ENCODE measurements around the gene SLC2A5.
"Not testable (repeated sequence)": the region's sequence is repeated elsewhere in the genome, so short reads cannot be mapped to it uniquely, and the experiment has no call there.

The SLC2A5 gene

DNA sequence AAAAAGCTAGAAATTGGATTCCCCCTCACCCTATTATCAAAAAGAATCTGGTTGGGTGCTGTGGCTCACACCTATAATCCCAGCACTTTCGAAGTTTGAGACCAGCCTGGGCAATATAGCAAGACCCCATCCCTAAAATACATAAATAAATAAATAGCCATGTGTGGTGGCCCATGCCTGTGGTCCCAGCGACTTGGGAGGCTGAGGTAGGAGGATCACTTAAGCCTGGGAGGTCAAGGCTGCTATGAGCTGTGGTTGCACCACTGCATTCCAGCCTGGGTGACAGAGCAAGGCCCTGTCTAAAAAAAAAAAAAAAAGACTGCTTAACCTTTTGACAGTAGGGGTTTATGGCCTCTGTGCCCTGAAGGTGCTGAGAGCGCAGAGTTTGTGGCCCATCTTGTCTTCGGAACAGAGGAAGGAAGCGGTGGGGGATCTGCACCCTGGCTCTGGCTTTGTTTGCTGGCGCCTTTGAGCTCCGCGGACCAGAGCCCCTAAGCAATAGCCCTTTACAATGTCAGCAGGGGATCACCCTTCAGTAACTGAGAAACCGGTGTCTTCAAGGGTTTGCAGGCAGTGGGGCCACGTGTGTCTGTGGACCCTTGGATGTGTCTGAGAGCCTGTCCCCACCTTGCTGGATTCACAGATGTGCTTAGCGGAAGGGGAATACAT is 65.3 kb downstream of the SLC2A5 start:
- Mint-ChIP-seq H3K27me3 (no peaks in the 10 kb centered on the region), H3K9me3 (no peaks in the 10 kb centered on the region), H3K4me1 (peaks cover 11% of the 10 kb centered on the region), H3K27ac (peak overlapping the region; percentile 39), H3K4me3 (peak overlapping the region; percentile 53), H3K36me3 (ENCODE audit: low read depth) (no peaks in the 10 kb centered on the region)
- ATAC-seq (no peak), DNase-seq (no peak)

GRCh38 chr1:9002215-9002560 is 67.2 kb downstream of the SLC2A5 start:
- not testable (repeated sequence) for ATAC-seq; H3K9me3 Mint-ChIP-seq; H3K36me3 Mint-ChIP-seq (ENCODE audit: low read depth); H3K27ac Mint-ChIP-seq; H3K4me3 Mint-ChIP-seq; DNase-seq; H3K27me3 Mint-ChIP-seq
- H3K4me1 Mint-ChIP-seq: peaks cover 11% of the 10 kb centered on the region

GRCh38 chr1:9001534-9002214 is 67.8 kb downstream of the SLC2A5 start:
- not testable (repeated sequence) for H3K36me3 Mint-ChIP-seq (ENCODE audit: low read depth); H3K4me3 Mint-ChIP-seq; H3K27ac Mint-ChIP-seq; H3K27me3 Mint-ChIP-seq; H3K9me3 Mint-ChIP-seq; DNase-seq; ATAC-seq
- H3K4me1 Mint-ChIP-seq: peaks cover 11% of the 10 kb centered on the region

GRCh38 chr1:8993962-8994675 is 75.3 kb downstream of the SLC2A5 start:
- not testable (repeated sequence) for H3K9me3 Mint-ChIP-seq; DNase-seq; H3K27ac Mint-ChIP-seq; H3K4me3 Mint-ChIP-seq; H3K4me1 Mint-ChIP-seq; ATAC-seq; H3K27me3 Mint-ChIP-seq; H3K36me3 Mint-ChIP-seq (ENCODE audit: low read depth)

DNA sequence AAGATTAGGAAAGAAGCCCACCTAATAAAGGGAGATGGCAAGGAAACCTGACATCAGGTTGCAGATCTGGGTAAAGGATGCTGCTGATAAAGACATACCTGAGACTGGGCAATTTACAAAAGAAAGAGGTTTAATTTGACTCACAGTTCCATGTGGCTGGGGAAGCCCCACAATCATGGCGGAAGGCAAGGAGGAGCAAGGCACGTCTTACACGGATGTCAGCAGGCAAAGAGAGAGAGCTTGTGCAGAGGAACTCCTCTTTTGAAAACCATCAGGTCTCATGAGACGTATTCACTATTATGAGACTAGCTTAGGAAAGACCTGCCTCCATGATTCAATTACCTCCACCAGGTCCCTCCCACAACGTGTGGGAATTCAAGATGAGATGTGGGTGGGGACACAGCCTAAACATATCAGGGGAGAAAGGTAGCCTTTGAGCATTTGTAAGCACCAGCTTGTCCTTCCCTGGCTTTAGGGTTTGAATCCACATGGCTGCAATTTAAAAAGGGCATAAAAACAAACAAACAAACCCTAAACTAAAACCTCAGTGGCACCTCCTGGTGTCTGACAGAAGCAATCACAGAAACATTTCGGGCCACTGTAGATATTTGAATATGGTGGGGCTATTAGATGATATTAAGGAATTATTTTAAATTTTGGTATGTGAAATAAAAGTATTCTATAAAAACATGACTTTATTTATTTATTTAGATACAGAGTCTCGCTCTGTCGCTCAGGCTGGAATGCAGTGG is 76.3 kb downstream of the SLC2A5 start:
- Mint-ChIP-seq H3K27me3 (no peaks in the 10 kb centered on the region), H3K4me1 (peaks cover 10% of the 10 kb centered on the region), H3K27ac (no peak overlapping the region), H3K4me3 (no peak overlapping the region), H3K36me3 (ENCODE audit: low read depth) (no peaks in the 10 kb centered on the region), H3K9me3 (no peaks in the 10 kb centered on the region)
- DNase-seq: no peak
- no peak for ATAC-seq

DNA sequence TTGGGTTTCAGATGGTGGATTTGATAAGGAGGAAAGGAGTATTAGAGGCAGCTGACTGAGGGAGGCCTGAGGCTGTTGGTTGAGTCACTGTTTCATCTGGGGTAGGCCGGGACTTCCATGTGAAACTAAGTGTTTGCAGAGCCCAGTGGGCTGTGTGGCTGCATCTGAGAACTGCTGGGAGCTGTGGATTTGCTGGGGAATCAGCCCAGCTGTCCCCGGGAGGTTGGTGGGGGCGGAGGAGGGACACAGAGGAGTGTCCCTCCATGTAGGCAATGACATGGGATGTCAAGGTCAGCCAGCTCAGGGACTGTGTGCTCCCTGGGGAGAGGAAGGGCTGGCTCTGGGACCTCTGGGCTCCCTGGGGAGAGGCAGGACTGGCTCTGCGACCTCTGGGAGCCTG is 79.6 kb downstream of the SLC2A5 start:
- Mint-ChIP-seq H3K27me3 (no peaks in the 10 kb centered on the region), H3K4me3 (no peak overlapping the region), H3K27ac (peak overlapping the region; percentile 47), H3K4me1 (peaks cover 29% of the 10 kb centered on the region), H3K36me3 (ENCODE audit: low read depth) (no peaks in the 10 kb centered on the region), H3K9me3 (no peaks in the 10 kb centered on the region)
- DNase-seq (no peak), ATAC-seq (peak; percentile 55)

DNA sequence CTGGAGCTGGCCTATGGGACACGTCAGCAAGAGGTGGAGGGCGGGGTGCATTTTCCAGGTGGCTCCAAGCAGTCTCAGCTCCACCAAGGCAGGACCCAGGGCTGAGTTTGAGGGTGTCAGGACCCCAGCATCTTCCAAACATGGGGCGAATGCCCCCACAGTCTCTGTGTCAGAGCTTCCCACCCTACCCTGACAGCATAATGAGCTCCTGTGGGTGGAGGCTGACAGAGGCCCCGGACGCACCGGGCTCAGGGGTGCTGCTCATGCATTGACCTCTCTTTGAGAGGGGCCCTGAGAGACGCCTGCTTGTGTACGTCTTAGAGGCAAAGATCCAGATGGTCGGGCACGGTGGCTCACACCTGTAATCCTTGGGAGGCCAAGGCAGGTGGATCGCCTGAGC is 80.4 kb downstream of the SLC2A5 start:
- Mint-ChIP-seq H3K27ac (no peak overlapping the region), H3K36me3 (ENCODE audit: low read depth) (no peaks in the 10 kb centered on the region), H3K4me3 (no peak overlapping the region), H3K9me3 (no peaks in the 10 kb centered on the region), H3K27me3 (peaks cover 2% of the 10 kb centered on the region), H3K4me1 (peaks cover 32% of the 10 kb centered on the region)
- DNase-seq: no peak
- ATAC-seq: no peak

GRCh38 chr1:8988618-8988967 is 80.8 kb downstream of the SLC2A5 start:
- H3K27ac Mint-ChIP-seq: no peak overlapping the region
- peaks cover 36% of the 10 kb centered on the region for H3K4me1 Mint-ChIP-seq
- ATAC-seq (no peak), DNase-seq (no peak)
- H3K4me3 Mint-ChIP-seq: no peak overlapping the region
- H3K36me3 Mint-ChIP-seq (ENCODE audit: low read depth): no peaks in the 10 kb centered on the region
- H3K9me3 Mint-ChIP-seq: no peaks in the 10 kb centered on the region
- H3K27me3 Mint-ChIP-seq: peaks cover 2% of the 10 kb centered on the region

DNA sequence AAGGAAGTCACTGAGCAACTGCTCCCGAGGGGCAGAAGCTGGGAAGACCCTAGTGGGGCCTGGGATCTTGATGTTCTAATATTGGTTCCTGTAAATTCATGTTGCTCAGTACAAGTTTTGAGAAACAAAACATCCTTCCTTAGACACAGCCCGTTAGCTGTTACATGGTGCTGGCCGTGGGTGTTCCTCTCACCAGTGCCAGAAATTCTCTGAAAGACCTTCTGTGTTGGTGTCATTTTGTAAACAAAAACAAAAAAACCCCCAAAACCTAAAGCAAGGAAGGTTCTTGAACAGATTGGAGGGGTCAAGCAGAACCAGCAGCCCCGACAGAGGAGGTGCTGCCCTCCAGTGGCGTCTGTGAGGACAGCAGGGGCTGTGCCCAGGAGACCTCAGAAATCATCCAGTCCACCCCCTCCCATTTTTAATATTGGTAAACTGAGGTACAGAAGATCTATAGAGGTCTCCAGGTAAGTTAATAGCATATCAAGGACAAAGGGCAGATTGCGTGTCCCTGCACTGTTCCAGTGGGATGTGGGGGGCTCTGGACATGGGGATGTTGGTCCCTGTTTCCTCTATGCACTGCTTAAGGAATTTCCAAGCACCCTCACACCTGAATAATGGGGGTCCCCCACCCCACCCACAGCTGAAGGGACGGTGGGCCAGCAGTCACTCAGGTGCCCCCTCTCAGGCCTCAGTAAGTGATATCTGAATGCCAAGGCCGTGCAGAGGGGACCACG is 81.4 kb downstream of the SLC2A5 start:
- ATAC-seq (peak; percentile 59), DNase-seq (peak; percentile 85)
- Mint-ChIP-seq H3K36me3 (ENCODE audit: low read depth) (no peaks in the 10 kb centered on the region), H3K27me3 (peaks cover 2% of the 10 kb centered on the region), H3K4me1 (peaks cover 42% of the 10 kb centered on the region), H3K9me3 (no peaks in the 10 kb centered on the region), H3K27ac (peak overlapping the region; percentile 70), H3K4me3 (peak overlapping the region; percentile 4)

DNA sequence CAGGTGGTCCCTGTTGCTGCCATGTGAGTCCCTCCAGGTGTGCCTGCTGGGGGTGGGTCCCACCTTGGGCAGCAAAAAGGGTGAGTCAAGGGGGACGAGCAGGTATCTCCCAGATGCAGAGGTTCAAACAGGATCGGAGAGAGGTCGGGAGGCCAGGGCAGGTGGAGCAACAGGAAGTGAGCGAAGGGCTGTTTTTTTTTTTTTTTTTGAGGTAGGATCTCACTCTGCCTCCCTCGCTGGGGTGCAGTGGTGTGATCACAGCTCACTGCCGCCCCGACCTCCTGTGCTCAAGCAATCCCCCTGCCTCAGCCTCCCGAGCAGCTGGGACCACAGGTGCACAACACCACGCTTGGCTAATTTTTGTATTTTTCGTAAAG is 82.6 kb downstream of the SLC2A5 start:
- H3K9me3 Mint-ChIP-seq: no peaks in the 10 kb centered on the region
- no peak for ATAC-seq
- no peak for DNase-seq
- H3K27ac Mint-ChIP-seq: peak overlapping the region; percentile 82
- H3K36me3 Mint-ChIP-seq (ENCODE audit: low read depth): no peaks in the 10 kb centered on the region
- H3K4me3 Mint-ChIP-seq: peak overlapping the region; percentile 14
- H3K27me3 Mint-ChIP-seq: peaks cover 2% of the 10 kb centered on the region
- peaks cover 40% of the 10 kb centered on the region for H3K4me1 Mint-ChIP-seq

- Mint-ChIP-seq H3K4me3 (peak overlapping the region; percentile 14), H3K27ac (peak overlapping the region; percentile 82), H3K36me3 (ENCODE audit: low read depth) (no peaks in the 10 kb centered on the region), H3K9me3 (no peaks in the 10 kb centered on the region), H3K4me1 (peaks cover 40% of the 10 kb centered on the region), H3K27me3 (peaks cover 2% of the 10 kb centered on the region)
- ATAC-seq (no peak), DNase-seq (no peak)
Observed at GRCh38 chr1:8985915-8986813, 83.3 kb downstream of the SLC2A5 start.
